WTC11 (cell line): ENCODE data around the gene SLC6A18. TPM values are rescaled to one million over a fixed set of nuclear protein-coding genes. Genes with fewer than 3 reads are reported as not detected.

ENCODE experiments used
- ATAC-seq: fragments of 200-7000 bp; cut with Tn5 transposase; 2 replicates; pipeline ENCODE4 v1.10.0; 2021; ENCODE audit warnings: mild to moderate bottlenecking, moderate library complexity
- CTCF ChIA-PET: fragments of 300-600 bp; sonication (Branson Sonifier 250); formaldehyde crosslinking; loops from one replicate; lab custom pipeline; 2021; ENCODE audit warnings: antibody characterized with exemption; lab: Charles Lee
- POLR2A ChIA-PET: fragments of 350-600 bp; sonication (Branson Sonifier 250); formaldehyde crosslinking; loops from one replicate; lab custom pipeline; 2021; ENCODE audit warnings: antibody characterized with exemption; lab: Charles Lee
- DNase-seq: peaks from one replicate; pipeline ENCODE4 v3.0.0; 2021; ENCODE audit warnings: low spot score
- H3K27ac Mint-ChIP-seq: 2 replicates; pipeline ENCODE4 v1.8.0; 2021; ENCODE audit warnings: mixed read lengths
- H3K27me3 Mint-ChIP-seq: 2 replicates; pipeline ENCODE4 v1.8.0; 2021; ENCODE audit warnings: low read depth, mild to moderate bottlenecking, moderate library complexity, mixed read lengths
- H3K36me3 Mint-ChIP-seq: 2 replicates; pipeline ENCODE4 v1.8.0; 2021; ENCODE audit warnings: mixed read lengths
- H3K4me1 Mint-ChIP-seq: 2 replicates; pipeline ENCODE4 v1.8.0; 2022; ENCODE audit warnings: mixed read lengths
- H3K4me3 Mint-ChIP-seq: 2 replicates; pipeline ENCODE4 v1.8.0; 2021; ENCODE audit warnings: mild to moderate bottlenecking, moderate library complexity, mixed read lengths
- H3K9me3 Mint-ChIP-seq: 2 replicates; pipeline ENCODE4 v1.8.0; 2021; ENCODE audit warnings: mixed read lengths
- AFF4 ChIP-seq: sonication (generic); formaldehyde crosslinking; IDR thresholded peaks from 2 replicates; pipeline ENCODE4 v1.8.1; 2023; ENCODE audit warnings: mild to moderate bottlenecking, missing genetic modification reagents, borderline replicate concordance
- ATF1 ChIP-seq: sonication (generic); formaldehyde crosslinking; IDR thresholded peaks from 2 replicates; pipeline ENCODE4 v1.8.1; 2023; ENCODE audit warnings: mild to moderate bottlenecking, moderate library complexity, missing genetic modification reagents
- ATF6 ChIP-seq: sonication (generic); formaldehyde crosslinking; IDR thresholded peaks from 2 replicates; pipeline ENCODE4 v1.8.1; 2023; ENCODE audit warnings: mild to moderate bottlenecking, missing genetic modification reagents
- CBFB ChIP-seq: sonication (generic); formaldehyde crosslinking; IDR thresholded peaks from 2 replicates; pipeline ENCODE4 v1.8.1; 2022; ENCODE audit warnings: mild to moderate bottlenecking, low read depth, missing genetic modification reagents
- CTCF ChIP-seq: fragments of 200-600 bp; IDR thresholded peaks from 2 replicates; pipeline ENCODE4 v1.8.0; 2022; ENCODE audit warnings: antibody characterized with exemption
- E2F1 ChIP-seq: sonication (generic); formaldehyde crosslinking; IDR thresholded peaks from 2 replicates; pipeline ENCODE4 v1.8.0; 2022; ENCODE audit warnings: mild to moderate bottlenecking, missing genetic modification reagents
- PRRX2 ChIP-seq: fragments of 250-450 bp; sonication (Bioruptor Pico); IDR thresholded peaks from 2 replicates; pipeline ENCODE4 v1.8.0; 2021; ENCODE audit warnings: mild to moderate bottlenecking
- RELA ChIP-seq: sonication (generic); formaldehyde crosslinking; IDR thresholded peaks from 2 replicates; pipeline ENCODE4 v1.8.1; 2022; ENCODE audit warnings: missing genetic modification reagents, mild to moderate bottlenecking, borderline replicate concordance
- STAT6 ChIP-seq: sonication (generic); formaldehyde crosslinking; conservative IDR thresholded peaks from 2 replicates; pipeline ENCODE4 v1.8.1; 2023; ENCODE audit warnings: mild to moderate bottlenecking, low read depth, missing genetic modification reagents, moderate library complexity
- ZBTB21 ChIP-seq: sonication (generic); formaldehyde crosslinking; IDR thresholded peaks from 2 replicates; pipeline ENCODE4 v1.8.1; 2023; ENCODE audit warnings: mild to moderate bottlenecking, missing genetic modification reagents, borderline replicate concordance
- ZNF416 ChIP-seq: fragments of 250-450 bp; sonication (Bioruptor Pico); IDR thresholded peaks from 2 replicates; pipeline ENCODE4 v1.9.0; 2021; ENCODE audit warnings: mild to moderate bottlenecking, inconsistent platforms
- total RNA-seq: library from RNA; stranded (reverse); gene quantifications from 3 replicates; pipeline ENCODE4 v1.2.3, GENCODE V29; 2021
- TF ChIP-seq, protein P1 (sequence below): fragments of 250-450 bp; sonication (Bioruptor Pico); IDR thresholded peaks from 2 replicates; pipeline ENCODE4 v1.9.0; 2021; ENCODE audit warnings: mild to moderate bottlenecking
- TF ChIP-seq, protein P2 (sequence below): sonication (generic); formaldehyde crosslinking; IDR thresholded peaks from 2 replicates; pipeline ENCODE4 v1.8.0; 2022; ENCODE audit warnings: missing genetic modification reagents

The SLC6A18 gene
- total RNA-seq, 1 experiment from 2014 or later, result not detected

GRCh38 chr5:1184163-1184470, 41.1 kb upstream of the SLC6A18 start:
- Mint-ChIP-seq H3K9me3 (no peaks in the 10 kb centered on the region), H3K4me3 (no peak overlapping the region), H3K27ac (no peak overlapping the region), H3K27me3 (no peaks in the 10 kb centered on the region), H3K36me3 (no peaks in the 10 kb centered on the region), H3K4me1 (no peaks in the 10 kb centered on the region)
- CTCF ChIA-PET, result interaction anchor here (1.0 to 2.4 kb wide), 4 partner anchors 16 to 46 kb away, joined by 3 to 7 read pairs (median 4); no protein-coding TSS in a partner anchor
- TF ChIP-seq ATF1 (no peak), ZNF416 (CRISPR knock-in tag) (no peak), ZBTB21 (no peak)
- DNase-seq, result no peak
- POLR2A ChIA-PET, result no interaction called here
- ATAC-seq, result no peak

DNA sequence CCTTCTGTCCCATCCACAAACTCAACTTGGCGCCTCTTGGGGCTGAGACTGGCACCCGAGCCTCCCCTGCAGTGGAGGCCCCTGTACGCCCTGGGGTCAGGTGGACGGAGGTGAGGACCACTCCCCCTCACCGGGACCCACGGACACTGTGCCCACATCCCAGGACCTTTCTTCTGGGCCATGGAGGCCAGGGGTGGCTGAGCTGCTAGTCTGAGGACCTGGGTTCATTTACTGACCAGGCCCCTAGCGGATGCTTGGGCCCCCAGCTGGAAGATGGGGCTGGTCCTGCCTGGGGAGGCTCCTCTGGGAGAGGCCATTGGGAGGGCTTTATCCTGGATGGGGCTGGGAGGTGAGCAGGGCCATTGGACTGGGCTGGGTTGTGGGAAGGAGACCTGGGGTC, 40.7 kb upstream of the SLC6A18 start:
- no peaks in the 10 kb centered on the region for H3K27me3 Mint-ChIP-seq
- H3K36me3 Mint-ChIP-seq, result no peaks in the 10 kb centered on the region
- ATAC-seq (no peak), DNase-seq (no peak)
- H3K27ac Mint-ChIP-seq, result no peak overlapping the region
- POLR2A ChIA-PET, result no interaction called here
- H3K4me1 Mint-ChIP-seq, result no peaks in the 10 kb centered on the region
- no peak overlapping the region for H3K4me3 Mint-ChIP-seq
- CTCF ChIA-PET, result interaction anchor here (1.0 to 2.4 kb wide), 3 partner anchors 17 to 46 kb away, joined by 3 to 7 read pairs (median 4); no protein-coding TSS in a partner anchor
- H3K9me3 Mint-ChIP-seq, result no peaks in the 10 kb centered on the region
- TF ChIP-seq AFF4, result no peak
- TF ChIP-seq CBFB (CRISPR knock-in tag), result no peak
- no peak for TF ChIP-seq PRRX2 (CRISPR knock-in tag)
- TF ChIP-seq E2F1 (CRISPR knock-in tag), result no peak
- no peak for TF ChIP-seq CTCF

DNA sequence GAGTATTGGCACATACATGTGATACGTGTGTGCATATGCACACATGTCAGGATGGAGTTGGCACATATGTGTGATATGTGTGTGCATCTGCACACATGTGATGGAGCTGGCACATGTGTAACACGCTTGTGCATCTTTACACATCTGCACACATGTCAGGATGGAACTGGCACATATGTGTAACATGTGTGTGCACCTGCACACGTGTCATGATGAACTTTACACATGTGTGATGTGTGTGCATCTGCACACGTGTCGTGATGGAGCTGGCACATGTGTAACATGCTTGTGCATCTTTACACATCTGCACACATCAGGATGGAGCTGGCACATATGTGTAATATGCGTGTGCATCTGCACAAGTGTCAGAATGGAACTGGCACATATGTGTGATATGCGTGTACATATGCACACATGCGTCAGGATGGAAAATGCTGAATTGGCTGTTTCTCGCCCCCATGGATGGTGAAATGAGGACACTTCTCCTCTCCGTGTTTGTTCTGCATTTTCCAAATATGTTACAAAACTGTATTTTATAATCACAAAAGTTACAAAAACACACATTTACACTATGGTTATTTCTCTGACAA, 40.0 kb upstream of the SLC6A18 start:
- Mint-ChIP-seq H3K9me3 (no peaks in the 10 kb centered on the region), H3K27me3 (no peaks in the 10 kb centered on the region), H3K36me3 (no peaks in the 10 kb centered on the region), H3K27ac (no peak overlapping the region), H3K4me1 (no peaks in the 10 kb centered on the region), H3K4me3 (no peak overlapping the region)
- CTCF ChIA-PET, result interaction anchor here (1.0 kb wide), 1 partner anchor 10 kb away, joined by 4 read pairs; no protein-coding TSS in a partner anchor
- POLR2A ChIA-PET, result no interaction called here
- DNase-seq (no peak), ATAC-seq (no peak)
- TF ChIP-seq, protein P1, sequence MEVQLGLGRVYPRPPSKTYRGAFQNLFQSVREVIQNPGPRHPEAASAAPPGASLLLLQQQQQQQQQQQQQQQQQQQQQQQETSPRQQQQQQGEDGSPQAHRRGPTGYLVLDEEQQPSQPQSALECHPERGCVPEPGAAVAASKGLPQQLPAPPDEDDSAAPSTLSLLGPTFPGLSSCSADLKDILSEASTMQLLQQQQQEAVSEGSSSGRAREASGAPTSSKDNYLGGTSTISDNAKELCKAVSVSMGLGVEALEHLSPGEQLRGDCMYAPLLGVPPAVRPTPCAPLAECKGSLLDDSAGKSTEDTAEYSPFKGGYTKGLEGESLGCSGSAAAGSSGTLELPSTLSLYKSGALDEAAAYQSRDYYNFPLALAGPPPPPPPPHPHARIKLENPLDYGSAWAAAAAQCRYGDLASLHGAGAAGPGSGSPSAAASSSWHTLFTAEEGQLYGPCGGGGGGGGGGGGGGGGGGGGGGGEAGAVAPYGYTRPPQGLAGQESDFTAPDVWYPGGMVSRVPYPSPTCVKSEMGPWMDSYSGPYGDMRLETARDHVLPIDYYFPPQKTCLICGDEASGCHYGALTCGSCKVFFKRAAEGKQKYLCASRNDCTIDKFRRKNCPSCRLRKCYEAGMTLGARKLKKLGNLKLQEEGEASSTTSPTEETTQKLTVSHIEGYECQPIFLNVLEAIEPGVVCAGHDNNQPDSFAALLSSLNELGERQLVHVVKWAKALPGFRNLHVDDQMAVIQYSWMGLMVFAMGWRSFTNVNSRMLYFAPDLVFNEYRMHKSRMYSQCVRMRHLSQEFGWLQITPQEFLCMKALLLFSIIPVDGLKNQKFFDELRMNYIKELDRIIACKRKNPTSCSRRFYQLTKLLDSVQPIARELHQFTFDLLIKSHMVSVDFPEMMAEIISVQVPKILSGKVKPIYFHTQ (CRISPR knock-in tag), result no peak
- no peak for TF ChIP-seq RELA
- no peak for TF ChIP-seq ATF6 (CRISPR knock-in tag)
- no peak for TF ChIP-seq STAT6
- TF ChIP-seq, protein P2, sequence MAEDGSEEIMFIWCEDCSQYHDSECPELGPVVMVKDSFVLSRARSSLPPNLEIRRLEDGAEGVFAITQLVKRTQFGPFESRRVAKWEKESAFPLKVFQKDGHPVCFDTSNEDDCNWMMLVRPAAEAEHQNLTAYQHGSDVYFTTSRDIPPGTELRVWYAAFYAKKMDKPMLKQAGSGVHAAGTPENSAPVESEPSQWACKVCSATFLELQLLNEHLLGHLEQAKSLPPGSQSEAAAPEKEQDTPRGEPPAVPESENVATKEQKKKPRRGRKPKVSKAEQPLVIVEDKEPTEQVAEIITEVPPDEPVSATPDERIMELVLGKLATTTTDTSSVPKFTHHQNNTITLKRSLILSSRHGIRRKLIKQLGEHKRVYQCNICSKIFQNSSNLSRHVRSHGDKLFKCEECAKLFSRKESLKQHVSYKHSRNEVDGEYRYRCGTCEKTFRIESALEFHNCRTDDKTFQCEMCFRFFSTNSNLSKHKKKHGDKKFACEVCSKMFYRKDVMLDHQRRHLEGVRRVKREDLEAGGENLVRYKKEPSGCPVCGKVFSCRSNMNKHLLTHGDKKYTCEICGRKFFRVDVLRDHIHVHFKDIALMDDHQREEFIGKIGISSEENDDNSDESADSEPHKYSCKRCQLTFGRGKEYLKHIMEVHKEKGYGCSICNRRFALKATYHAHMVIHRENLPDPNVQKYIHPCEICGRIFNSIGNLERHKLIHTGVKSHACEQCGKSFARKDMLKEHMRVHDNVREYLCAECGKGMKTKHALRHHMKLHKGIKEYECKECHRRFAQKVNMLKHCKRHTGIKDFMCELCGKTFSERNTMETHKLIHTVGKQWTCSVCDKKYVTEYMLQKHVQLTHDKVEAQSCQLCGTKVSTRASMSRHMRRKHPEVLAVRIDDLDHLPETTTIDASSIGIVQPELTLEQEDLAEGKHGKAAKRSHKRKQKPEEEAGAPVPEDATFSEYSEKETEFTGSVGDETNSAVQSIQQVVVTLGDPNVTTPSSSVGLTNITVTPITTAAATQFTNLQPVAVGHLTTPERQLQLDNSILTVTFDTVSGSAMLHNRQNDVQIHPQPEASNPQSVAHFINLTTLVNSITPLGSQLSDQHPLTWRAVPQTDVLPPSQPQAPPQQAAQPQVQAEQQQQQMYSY (CRISPR knock-in tag), result no peak
